ENCODE data around the gene HINT3.

Gene HINT3

GRCh38 chr6:125926711-125927110 is 29.9 kb upstream of the HINT3 start:
- Histone ChIP-seq H3K9me2 (ENCODE audit: low read depth, low read length) (no peaks in the 10 kb centered on the region), H3K9ac (ENCODE audit: low read length) (no peak overlapping the region), H4K20me1 (ENCODE audit: insufficient read depth, low read length) (no peaks in the 10 kb centered on the region), H3K36me3 (ENCODE audit: insufficient read depth, low read length) (peaks cover 83% of the 10 kb centered on the region), H3K4me2 (ENCODE audit: low read length) (no peak overlapping the region), H3K4me1 (ENCODE audit: insufficient read depth, low read length, severe bottlenecking) (no peaks in the 10 kb centered on the region), H3K4me3 (ENCODE audit: low read depth, low read length, poor library complexity, severe bottlenecking) (no peak overlapping the region), H3K27me3 (ENCODE audit: insufficient read depth, low read length) (no peaks in the 10 kb centered on the region), H3K9me3 (ENCODE audit: low read length) (no peaks in the 10 kb centered on the region), H3K27ac (ENCODE audit: low read depth, low read length, poor library complexity, severe bottlenecking) (no peak overlapping the region), H2AFZ (ENCODE audit: low read length) (no peak overlapping the region), H3K79me2 (ENCODE audit: insufficient read depth, low read length) (no peaks in the 10 kb centered on the region), H3F3A (ENCODE audit: insufficient read depth, low read length) (no peaks in the 10 kb centered on the region)
- TF ChIP-seq CTCF (IDR thresholded peaks at IDR 0.05; ENCODE audit: low read length) = no peak
- TF ChIP-seq EZH2 (IDR thresholded peaks at IDR 0.05; ENCODE audit: borderline replicate concordance, low read length) = no peak

- Histone ChIP-seq H3F3A (ENCODE audit: insufficient read depth, low read length) (no peaks in the 10 kb centered on the region), H3K9me3 (ENCODE audit: low read length) (no peaks in the 10 kb centered on the region), H3K4me2 (ENCODE audit: low read length) (no peak overlapping the region), H3K36me3 (ENCODE audit: insufficient read depth, low read length) (peaks cover 73% of the 10 kb centered on the region), H2AFZ (ENCODE audit: low read length) (no peak overlapping the region), H4K20me1 (ENCODE audit: insufficient read depth, low read length) (no peaks in the 10 kb centered on the region), H3K4me3 (ENCODE audit: low read depth, low read length, poor library complexity, severe bottlenecking) (no peak overlapping the region), H3K9me2 (ENCODE audit: low read depth, low read length) (no peaks in the 10 kb centered on the region), H3K79me2 (ENCODE audit: insufficient read depth, low read length) (no peaks in the 10 kb centered on the region), H3K4me1 (ENCODE audit: insufficient read depth, low read length, severe bottlenecking) (no peaks in the 10 kb centered on the region), H3K9ac (ENCODE audit: low read length) (no peak overlapping the region), H3K27ac (ENCODE audit: low read depth, low read length, poor library complexity, severe bottlenecking) (no peak overlapping the region), H3K27me3 (ENCODE audit: insufficient read depth, low read length) (no peaks in the 10 kb centered on the region)
- TF ChIP-seq EZH2 (IDR thresholded peaks at IDR 0.05; ENCODE audit: borderline replicate concordance, low read length) = no peak
- no peak for TF ChIP-seq CTCF (IDR thresholded peaks at IDR 0.05; ENCODE audit: low read length)
Observed at GRCh38 chr6:125927761-125928160, 28.8 kb upstream of the HINT3 start.

GRCh38 chr6:125930765-125931418 is 25.7 kb upstream of the HINT3 start:
- Histone ChIP-seq H3K4me1 (ENCODE audit: insufficient read depth, low read length, severe bottlenecking) (no peaks in the 10 kb centered on the region), H3K4me2 (ENCODE audit: low read length) (no peak overlapping the region), H2AFZ (ENCODE audit: low read length) (no peak overlapping the region), H3K9me2 (ENCODE audit: low read depth, low read length) (no peaks in the 10 kb centered on the region), H3K9ac (ENCODE audit: low read length) (no peak overlapping the region), H3K27me3 (ENCODE audit: insufficient read depth, low read length) (no peaks in the 10 kb centered on the region), H3F3A (ENCODE audit: insufficient read depth, low read length) (no peaks in the 10 kb centered on the region; the same call in 1 of the 2 replicates), H3K9me3 (ENCODE audit: low read length) (no peaks in the 10 kb centered on the region), H3K79me2 (ENCODE audit: insufficient read depth, low read length) (no peaks in the 10 kb centered on the region), H3K27ac (ENCODE audit: low read depth, low read length, poor library complexity, severe bottlenecking) (no peak overlapping the region), H3K36me3 (ENCODE audit: insufficient read depth, low read length) (peaks cover 49% of the 10 kb centered on the region), H4K20me1 (ENCODE audit: insufficient read depth, low read length) (no peaks in the 10 kb centered on the region), H3K4me3 (ENCODE audit: low read depth, low read length, poor library complexity, severe bottlenecking) (no peak overlapping the region)
- no peak for TF ChIP-seq EZH2 (IDR thresholded peaks at IDR 0.05; ENCODE audit: borderline replicate concordance, low read length)
- TF ChIP-seq CTCF (IDR thresholded peaks at IDR 0.05; ENCODE audit: low read length) = no peak

Measured in OCI-LY1 (cell line).